HG02610 (cell line): ENCODE data around the gene AHSG.
"Not testable (repeated sequence)": the region's sequence is repeated elsewhere in the genome, so short reads cannot be mapped to it uniquely, and the experiment has no call there.

Experiments used
- ATAC-seq: cut with Tn5 transposase; IDR thresholded peaks from one replicate; pipeline ENCODE4 v1.9.1; 2021; ENCODE audit warnings: mild to moderate bottlenecking, moderate library complexity; ENCODE audit not compliant: unreplicated experiment

The AHSG gene

GRCh38 chr3:186612721-186613636 is at the start of gene AHSG:
AHSG (plus strand) TSS chr3:186613060; CDS start chr3:186613142, 82 bp downstream.
- ATAC-seq = no peak

- ATAC-seq = no peak
Observed at GRCh38 chr3:186564586-186564985, 48.3 kb upstream of the AHSG start.

GRCh38 chr3:186566772-186567071 is 46.1 kb upstream of the AHSG start:
- no peak for ATAC-seq

GRCh38 chr3:186567072-186567921 is 45.6 kb upstream of the AHSG start, which contains the start of gene TBCCD1:
TBCCD1 (minus strand) TSS chr3:186567339; CDS start chr3:186564329, 3,010 bp downstream.
- peak; percentile 46 for ATAC-seq

- not testable (repeated sequence) for ATAC-seq
Observed at GRCh38 chr3:186569361-186569760, 43.5 kb upstream of the AHSG start.

GRCh38 chr3:186569779-186570095 is 43.1 kb upstream of the AHSG start:
- no peak for ATAC-seq

- ATAC-seq = peak; percentile 89
Observed at GRCh38 chr3:186570096-186570940, 42.5 kb upstream of the AHSG start, which contains the start of gene DNAJB11. DNAJB11 (plus strand) TSS chr3:186570720; CDS start chr3:186570898, 178 bp downstream.

- ATAC-seq = no peak
Observed at GRCh38 chr3:186570941-186571643, 41.8 kb upstream of the AHSG start.

GRCh38 chr3:186571644-186572013 is 41.2 kb upstream of the AHSG start:
- ATAC-seq = no peak

- ATAC-seq = no peak
Observed at GRCh38 chr3:186577521-186577920, 35.3 kb upstream of the AHSG start.

- ATAC-seq = no peak
Observed at GRCh38 chr3:186580785-186581184, 32.1 kb upstream of the AHSG start.

- ATAC-seq = no peak
Observed at GRCh38 chr3:186582541-186582940, 30.3 kb upstream of the AHSG start.

- no peak for ATAC-seq
Observed at GRCh38 chr3:186583831-186584230, 29.0 kb upstream of the AHSG start.

- ATAC-seq = not testable (repeated sequence)
Observed at GRCh38 chr3:186586245-186586644, 26.6 kb upstream of the AHSG start.

- ATAC-seq = no peak
Observed at GRCh38 chr3:186587183-186587582, 25.7 kb upstream of the AHSG start.

GRCh38 chr3:186588632-186589031 is 24.2 kb upstream of the AHSG start:
- ATAC-seq = no peak

GRCh38 chr3:186589121-186589520 is 23.7 kb upstream of the AHSG start:
- no peak for ATAC-seq

- ATAC-seq = no peak
Observed at GRCh38 chr3:186589856-186590579, 22.8 kb upstream of the AHSG start.

- ATAC-seq = no peak
Observed at GRCh38 chr3:186590580-186591295, 22.1 kb upstream of the AHSG start.
